ENCODE data around the gene MCAT. TPM values are rescaled to one million over a fixed set of nuclear protein-coding genes. Genes with fewer than 3 reads are reported as not detected.

Gene MCAT
- polyA plus RNA-seq, 3 donors: 4.5 to 8.9 (median 6.8) TPM

DNA sequence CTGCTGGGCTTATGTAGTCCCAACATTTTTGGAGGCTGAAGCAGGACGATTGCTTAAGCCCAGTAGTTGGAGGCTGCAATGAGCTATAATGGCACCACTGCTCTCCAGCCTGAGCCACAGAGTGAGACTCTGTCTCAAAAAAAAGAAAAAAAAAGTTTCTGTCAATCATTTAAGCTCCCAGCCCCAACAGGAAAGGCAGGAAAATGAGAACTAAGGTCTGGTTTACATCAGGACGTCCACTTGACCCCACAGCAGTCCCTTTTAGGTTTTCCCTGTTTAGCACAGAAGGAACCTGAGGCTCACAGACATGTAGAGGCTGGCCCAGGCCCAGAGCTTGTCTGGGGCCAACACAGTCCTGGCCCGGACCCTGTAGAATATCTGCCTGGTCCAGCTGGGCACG lies 44.8 kb downstream of the MCAT start:
- Histone ChIP-seq H3K4me2 (replicated peaks; ENCODE audit: extremely low read depth, low read length, poor library complexity, severe bottlenecking) (no peak overlapping the region), H3K79me2 (ENCODE audit: insufficient read depth, low read length) (no peaks in the 10 kb centered on the region), H3K4me1 (ENCODE audit: control insufficient read depth in 1 of 2, insufficient read depth in 2 of 2, low read length in 2 of 2) (peaks cover 10 to 11% of the 10 kb centered on the region in 2 donors), H2AFZ (ENCODE audit: insufficient read depth, low read depth, low read length, poor library complexity, severe bottlenecking) (no peak overlapping the region), H3K9me3 (replicated peaks in 1 of 2; ENCODE audit: control insufficient read depth in 1 of 2, insufficient read depth in 1 of 2, low read length in 2 of 2) (peaks cover 9 to 17% of the 10 kb centered on the region in 2 donors), H3K4me3 (replicated peaks in 1 of 3; ENCODE audit: low read depth in 2 of 3, low read length in 3 of 3) (no peak overlapping the region), H3K27ac (ENCODE audit: low read depth in 1 of 2, low read length in 2 of 2) (no peak overlapping the region), H3K9ac (ENCODE audit: insufficient read depth, low read length, poor library complexity, severe bottlenecking) (no peak overlapping the region), H3K27me3 (ENCODE audit: control insufficient read depth in 2 of 2, insufficient read depth in 2 of 2, low read length in 2 of 2) (no peaks in the 10 kb centered on the region), H3K36me3 (replicated peaks in 1 of 2; ENCODE audit: control insufficient read depth in 1 of 2, insufficient read depth in 2 of 2, low read length in 2 of 2) (no peaks in the 10 kb centered on the region), H4K20me1 (ENCODE audit: insufficient read depth, low read length) (no peaks in the 10 kb centered on the region)
- H3K9me3 Mint-ChIP-seq: peaks cover 13 to 21% (median 17%) of the 10 kb centered on the region in 7 donors
- no peaks in the 10 kb centered on the region for H3K36me3 Mint-ChIP-seq
- H3K27ac Mint-ChIP-seq: no peak overlapping the region
- WGBS (ENCODE audit: insufficient coverage): 50% methylated on average over 4 of the region's 4 CpGs
- peaks cover 13% of the 10 kb centered on the region for H3K4me1 Mint-ChIP-seq
- intact Hi-C loops (cut with micrococcal nuclease): no loop called here
- DNase-seq: no peak
- H3K4me3 Mint-ChIP-seq: no peak overlapping the region
- peaks cover 0 to 2% (median 1%) of the 10 kb centered on the region in 3 donors for H3K27me3 Mint-ChIP-seq (ENCODE audit: low read depth in 3 of 3)
- TF ChIP-seq, protein P1, sequence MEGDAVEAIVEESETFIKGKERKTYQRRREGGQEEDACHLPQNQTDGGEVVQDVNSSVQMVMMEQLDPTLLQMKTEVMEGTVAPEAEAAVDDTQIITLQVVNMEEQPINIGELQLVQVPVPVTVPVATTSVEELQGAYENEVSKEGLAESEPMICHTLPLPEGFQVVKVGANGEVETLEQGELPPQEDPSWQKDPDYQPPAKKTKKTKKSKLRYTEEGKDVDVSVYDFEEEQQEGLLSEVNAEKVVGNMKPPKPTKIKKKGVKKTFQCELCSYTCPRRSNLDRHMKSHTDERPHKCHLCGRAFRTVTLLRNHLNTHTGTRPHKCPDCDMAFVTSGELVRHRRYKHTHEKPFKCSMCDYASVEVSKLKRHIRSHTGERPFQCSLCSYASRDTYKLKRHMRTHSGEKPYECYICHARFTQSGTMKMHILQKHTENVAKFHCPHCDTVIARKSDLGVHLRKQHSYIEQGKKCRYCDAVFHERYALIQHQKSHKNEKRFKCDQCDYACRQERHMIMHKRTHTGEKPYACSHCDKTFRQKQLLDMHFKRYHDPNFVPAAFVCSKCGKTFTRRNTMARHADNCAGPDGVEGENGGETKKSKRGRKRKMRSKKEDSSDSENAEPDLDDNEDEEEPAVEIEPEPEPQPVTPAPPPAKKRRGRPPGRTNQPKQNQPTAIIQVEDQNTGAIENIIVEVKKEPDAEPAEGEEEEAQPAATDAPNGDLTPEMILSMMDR (IDR thresholded peaks at IDR 0.05): no peak

DNA sequence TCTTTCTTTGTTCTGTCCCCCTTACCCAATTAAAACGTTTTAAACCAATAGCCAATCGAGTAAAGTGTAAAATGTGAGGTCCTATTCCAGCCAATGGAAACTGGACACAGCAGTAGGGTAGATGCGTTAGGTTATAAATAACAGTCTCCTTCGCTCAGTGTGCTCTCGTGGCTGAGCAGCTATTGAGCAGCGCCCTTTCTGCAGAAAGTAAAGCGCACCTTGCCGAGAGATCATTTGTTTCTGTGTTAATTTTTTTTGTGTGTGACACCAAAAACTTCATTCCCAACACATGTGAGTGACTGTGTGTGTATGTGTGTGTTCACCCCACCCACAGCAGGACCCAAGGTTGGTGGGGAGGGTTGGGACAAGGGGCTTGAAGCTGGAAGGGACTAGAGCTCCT lies 46.8 kb downstream of the MCAT start:
- intact Hi-C loops (cut with micrococcal nuclease): no loop called here

More for the DNA sequence above, 46.8 kb downstream of the MCAT start:
- no peak overlapping the region for H3K4me3 ChIP-seq (replicated peaks in 1 of 3; ENCODE audit: low read depth in 2 of 3, low read length in 3 of 3)
- no peaks in the 10 kb centered on the region for H3K36me3 Mint-ChIP-seq
- H3K4me1 ChIP-seq (ENCODE audit: control insufficient read depth in 1 of 2, insufficient read depth in 2 of 2, low read length in 2 of 2): peaks cover 20 to 22% of the 10 kb centered on the region in 2 donors
- no peaks in the 10 kb centered on the region for H3K79me2 ChIP-seq (ENCODE audit: insufficient read depth, low read length)
- no peak overlapping the region for H3K4me2 ChIP-seq (replicated peaks; ENCODE audit: extremely low read depth, low read length, poor library complexity, severe bottlenecking)
- H3K36me3 ChIP-seq (replicated peaks in 1 of 2; ENCODE audit: control insufficient read depth in 1 of 2, insufficient read depth in 2 of 2, low read length in 2 of 2): no peaks in the 10 kb centered on the region
- H3K4me1 Mint-ChIP-seq: peaks cover 23% of the 10 kb centered on the region
- no peaks in the 10 kb centered on the region for H4K20me1 ChIP-seq (ENCODE audit: insufficient read depth, low read length)
- TF ChIP-seq, protein P1 (IDR thresholded peaks at IDR 0.05): no peak
- H3K27ac ChIP-seq (ENCODE audit: low read depth in 1 of 2, low read length in 2 of 2): no peak overlapping the region
- peaks cover 9 to 17% of the 10 kb centered on the region in 2 donors for H3K9me3 ChIP-seq (replicated peaks in 1 of 2; ENCODE audit: control insufficient read depth in 1 of 2, insufficient read depth in 1 of 2, low read length in 2 of 2)
- 100% methylated on average over 4 of the region's 8 CpGs for WGBS (ENCODE audit: insufficient coverage)
- no peak overlapping the region for H2AFZ ChIP-seq (ENCODE audit: insufficient read depth, low read depth, low read length, poor library complexity, severe bottlenecking)
- H3K27me3 Mint-ChIP-seq (ENCODE audit: low read depth in 3 of 3): peaks cover 0 to 2% (median 1%) of the 10 kb centered on the region in 3 donors
- no peak overlapping the region for H3K4me3 Mint-ChIP-seq
- H3K27me3 ChIP-seq (ENCODE audit: control insufficient read depth in 2 of 2, insufficient read depth in 2 of 2, low read length in 2 of 2): no peaks in the 10 kb centered on the region
- no peak overlapping the region for H3K27ac Mint-ChIP-seq
- H3K9ac ChIP-seq (ENCODE audit: insufficient read depth, low read length, poor library complexity, severe bottlenecking): no peak overlapping the region
- no peak for DNase-seq
- peaks cover 13 to 21% (median 17%) of the 10 kb centered on the region in 7 donors for H3K9me3 Mint-ChIP-seq
